GM12801 (cell line): ENCODE results near the gene LNX2.

Experiments used
- TF ChIP-seq, protein P1 (sequence below): IDR thresholded peaks from one replicate; pipeline ENCODE4 v1.5.1; 2011; ENCODE audit warnings: control low read depth; ENCODE audit not compliant: insufficient read length; ENCODE audit errors: extremely low read depth

Gene LNX2

DNA sequence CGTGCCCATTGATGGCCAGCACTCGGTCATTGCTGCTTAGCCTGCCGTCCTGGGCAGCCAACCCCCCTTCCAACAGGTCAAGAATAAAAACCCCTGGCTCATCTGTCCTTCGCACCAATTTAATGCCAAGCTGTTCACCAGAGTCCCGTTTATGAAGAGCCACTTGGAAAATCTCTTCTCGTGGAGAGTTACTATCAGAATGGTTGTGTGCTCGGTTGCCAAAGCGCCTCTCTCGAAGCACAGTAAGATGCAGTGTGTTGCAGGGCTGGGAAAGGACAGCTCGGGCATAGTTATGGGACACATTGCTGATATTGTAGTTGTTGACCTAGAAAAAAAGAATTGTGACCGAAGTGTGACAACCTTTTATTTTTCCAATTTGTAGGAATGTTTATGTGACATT, 57.9 kb downstream of the LNX2 start:
- TF ChIP-seq, protein P1, sequence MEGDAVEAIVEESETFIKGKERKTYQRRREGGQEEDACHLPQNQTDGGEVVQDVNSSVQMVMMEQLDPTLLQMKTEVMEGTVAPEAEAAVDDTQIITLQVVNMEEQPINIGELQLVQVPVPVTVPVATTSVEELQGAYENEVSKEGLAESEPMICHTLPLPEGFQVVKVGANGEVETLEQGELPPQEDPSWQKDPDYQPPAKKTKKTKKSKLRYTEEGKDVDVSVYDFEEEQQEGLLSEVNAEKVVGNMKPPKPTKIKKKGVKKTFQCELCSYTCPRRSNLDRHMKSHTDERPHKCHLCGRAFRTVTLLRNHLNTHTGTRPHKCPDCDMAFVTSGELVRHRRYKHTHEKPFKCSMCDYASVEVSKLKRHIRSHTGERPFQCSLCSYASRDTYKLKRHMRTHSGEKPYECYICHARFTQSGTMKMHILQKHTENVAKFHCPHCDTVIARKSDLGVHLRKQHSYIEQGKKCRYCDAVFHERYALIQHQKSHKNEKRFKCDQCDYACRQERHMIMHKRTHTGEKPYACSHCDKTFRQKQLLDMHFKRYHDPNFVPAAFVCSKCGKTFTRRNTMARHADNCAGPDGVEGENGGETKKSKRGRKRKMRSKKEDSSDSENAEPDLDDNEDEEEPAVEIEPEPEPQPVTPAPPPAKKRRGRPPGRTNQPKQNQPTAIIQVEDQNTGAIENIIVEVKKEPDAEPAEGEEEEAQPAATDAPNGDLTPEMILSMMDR = no peak

DNA sequence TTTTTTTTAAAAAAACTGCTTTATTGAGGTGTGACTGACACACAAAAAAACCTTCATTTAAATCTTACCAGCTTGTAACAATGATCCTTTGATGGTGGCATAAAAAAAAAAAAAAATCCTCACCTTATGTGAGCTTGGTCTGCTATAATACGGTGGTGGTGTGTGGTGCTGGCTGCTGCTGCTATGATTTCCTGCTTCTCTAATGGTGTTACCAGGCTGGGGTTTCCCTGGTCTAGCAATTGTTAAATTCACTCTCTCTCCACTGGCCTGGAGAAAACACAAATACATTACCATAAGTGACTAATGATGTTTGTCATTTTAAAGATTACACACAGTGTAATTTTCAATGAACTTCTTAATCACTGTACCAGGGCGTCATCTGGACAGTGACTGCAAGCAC, 60.6 kb downstream of the LNX2 start:
- TF ChIP-seq, protein P1 = no peak

DNA sequence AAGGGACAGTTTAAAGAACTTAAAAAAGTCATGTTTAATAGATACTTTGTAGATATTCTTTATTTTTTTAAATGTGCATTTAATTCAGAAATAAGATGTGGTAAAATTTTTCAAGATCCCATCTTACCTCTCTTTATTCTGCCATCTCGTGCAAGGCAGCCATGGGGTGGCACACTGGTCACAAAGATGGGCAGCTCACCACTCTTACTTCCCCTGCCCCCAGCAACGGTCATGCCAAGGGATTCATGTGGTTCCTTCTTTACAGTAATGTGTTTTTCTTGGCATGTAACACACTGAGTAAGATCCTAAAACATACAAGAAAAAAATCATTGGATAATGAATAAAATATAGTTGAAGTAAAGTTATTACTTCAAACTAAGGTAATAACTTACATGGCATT, 64.2 kb downstream of the LNX2 start:
- TF ChIP-seq, protein P1 = no peak

DNA sequence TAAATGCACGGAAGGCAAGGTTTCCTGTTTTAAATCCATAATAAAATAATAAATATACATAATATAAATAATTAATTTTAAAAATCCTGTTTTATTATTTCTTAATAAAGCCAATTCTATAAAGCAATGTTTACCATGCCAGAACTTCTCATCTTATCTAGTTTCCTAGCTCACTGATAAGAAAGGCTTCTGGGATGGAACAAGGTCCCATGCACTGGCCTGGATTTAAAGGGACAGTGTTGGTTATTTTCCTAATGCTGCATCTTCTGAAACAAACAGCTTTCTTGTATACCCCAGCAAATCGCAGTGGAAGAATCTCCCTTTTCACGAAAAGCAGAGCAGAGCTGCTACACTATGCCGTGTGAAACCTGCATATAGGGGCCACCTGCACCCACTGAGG, 68.8 kb downstream of the LNX2 start:
- TF ChIP-seq, protein P1 = no peak

DNA sequence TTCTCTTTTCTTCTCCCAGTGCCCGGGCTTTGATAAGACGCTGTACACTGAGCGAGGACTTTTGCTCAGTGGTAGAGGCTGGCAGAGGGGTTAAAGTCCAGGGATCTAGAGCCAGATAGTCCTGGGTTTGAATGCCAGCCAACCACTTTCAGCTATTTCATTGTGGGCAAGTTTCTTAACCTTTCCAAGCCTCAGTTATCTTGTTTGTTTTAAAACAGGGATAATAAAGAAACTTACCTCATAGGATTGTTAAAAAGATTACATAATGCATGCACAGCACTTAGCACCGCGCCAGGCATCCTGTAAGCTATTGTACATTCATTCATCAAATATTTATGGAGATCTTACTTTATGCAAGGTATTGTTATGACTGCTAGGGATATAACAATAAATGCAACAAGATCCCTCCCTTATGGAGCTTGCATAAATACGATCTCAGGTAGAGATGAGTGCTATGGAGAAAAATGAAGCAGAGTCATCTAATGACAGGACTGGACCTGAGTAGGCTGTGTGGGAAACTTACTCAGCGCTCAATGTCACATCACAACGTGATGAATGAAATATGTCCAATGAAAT, 70.8 kb downstream of the LNX2 start:
- TF ChIP-seq, protein P1 = no peak

DNA sequence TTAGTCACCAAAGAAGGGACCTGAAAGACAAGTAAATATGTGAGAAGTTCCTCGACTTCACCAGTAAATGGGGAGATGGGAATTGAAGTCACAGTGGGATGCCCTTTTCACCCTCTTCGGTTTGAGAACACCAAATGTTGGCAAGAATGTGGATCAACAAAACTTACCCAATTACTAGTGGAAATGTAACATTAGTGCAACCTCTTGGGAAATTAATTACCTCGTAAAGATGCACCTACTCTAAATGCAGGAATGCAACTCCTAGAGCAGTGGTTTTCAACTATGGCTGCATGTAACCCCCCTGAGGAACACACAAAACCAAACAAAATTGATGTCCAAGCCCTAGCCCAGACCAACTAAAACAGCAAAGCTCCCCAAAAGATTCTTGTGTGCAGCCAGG, 78.1 kb downstream of the LNX2 start:
- TF ChIP-seq, protein P1 = no peak

DNA sequence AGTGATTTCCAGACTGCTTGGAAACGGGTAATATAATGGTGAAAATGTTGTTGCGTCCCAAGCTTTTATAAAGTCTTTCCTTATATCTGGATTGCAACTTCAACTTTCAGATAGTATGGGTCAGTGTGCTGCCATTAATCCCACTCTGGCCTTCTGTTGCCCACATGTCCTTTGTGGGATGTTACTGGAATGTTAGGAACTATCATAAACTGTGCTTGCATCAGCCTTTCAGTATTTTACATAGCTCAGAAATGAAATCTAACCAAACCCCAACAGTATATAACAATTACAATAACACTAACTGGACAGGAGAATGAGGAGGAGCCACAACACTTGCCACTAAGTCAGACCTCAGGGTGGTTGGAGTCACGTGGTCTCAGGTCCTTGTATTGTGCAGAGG, 78.9 kb downstream of the LNX2 start:
- TF ChIP-seq, protein P1 = no peak
